HG03045 (cell line): Measurements from ENCODE around the gene TMEM26.
A peak's percentile ranks its signal among the peaks of the same experiment; 100 is the strongest.
"Not testable (repeated sequence)": the region's sequence is repeated elsewhere in the genome, so short reads cannot be mapped to it uniquely, and the experiment has no call there.

Source experiments
- ATAC-seq: cut with Tn5 transposase; IDR thresholded peaks from one replicate; pipeline ENCODE4 v1.9.1; 2021; ENCODE audit warnings: mild to moderate bottlenecking, moderate library complexity; ENCODE audit not compliant: unreplicated experiment

Gene TMEM26

GRCh38 chr10:61406242-61406641 is 46.9 kb downstream of the TMEM26 start:
- ATAC-seq: no peak

- no peak for ATAC-seq
These were observed 48.4 kb downstream of the TMEM26 start for GRCh38 chr10:61404751-61405150.

- ATAC-seq: no peak
These were observed 52.7 kb downstream of the TMEM26 start for GRCh38 chr10:61400524-61400923.

- no peak for ATAC-seq
These were observed 53.8 kb downstream of the TMEM26 start for GRCh38 chr10:61399406-61399805.

GRCh38 chr10:61398366-61399129 is 54.6 kb downstream of the TMEM26 start:
- ATAC-seq: no peak

GRCh38 chr10:61397175-61397986 is 55.8 kb downstream of the TMEM26 start:
- ATAC-seq: no peak

GRCh38 chr10:61391281-61391680 is 61.9 kb downstream of the TMEM26 start:
- ATAC-seq: peak; percentile 24

GRCh38 chr10:61390851-61391250 is 62.3 kb downstream of the TMEM26 start:
- peak; percentile 65 for ATAC-seq

- ATAC-seq: no peak
These were observed 63.3 kb downstream of the TMEM26 start for GRCh38 chr10:61389887-61390286.

- ATAC-seq: not testable (repeated sequence)
These were observed 64.2 kb downstream of the TMEM26 start for GRCh38 chr10:61388986-61389385.

GRCh38 chr10:61385231-61386001 is 67.8 kb downstream of the TMEM26 start:
- ATAC-seq: no peak

- ATAC-seq: not testable (repeated sequence)
These were observed 72.0 kb downstream of the TMEM26 start for GRCh38 chr10:61381153-61381552.

- ATAC-seq: no peak
These were observed 74.3 kb downstream of the TMEM26 start for GRCh38 chr10:61378865-61379264.

- ATAC-seq: no peak
These were observed 76.2 kb downstream of the TMEM26 start for GRCh38 chr10:61376908-61377368.

- ATAC-seq: no peak
These were observed 76.8 kb downstream of the TMEM26 start for GRCh38 chr10:61376377-61376776.

- ATAC-seq: no peak
These were observed 86.8 kb downstream of the TMEM26 start for GRCh38 chr10:61366365-61366764.

GRCh38 chr10:61364619-61365018 is 88.6 kb downstream of the TMEM26 start:
- ATAC-seq: no peak

- ATAC-seq: no peak
These were observed 90.2 kb downstream of the TMEM26 start for GRCh38 chr10:61363006-61363405.

- ATAC-seq: no peak
These were observed 93.7 kb downstream of the TMEM26 start for GRCh38 chr10:61359452-61359851.

- ATAC-seq: no peak
These were observed 95.5 kb downstream of the TMEM26 start for GRCh38 chr10:61357687-61358086.
